Panc1 (cell line): ENCODE data around the gene ADAMTS4. TPM values are rescaled to one million over a fixed set of nuclear protein-coding genes. Genes with fewer than 3 reads are reported as not detected.

Experiments used
- ATAC-seq: fragments of 200-7000 bp; cut with Tn5 transposase; 2 replicates; pipeline ENCODE4 v1.9.1; 2020; ENCODE audit warnings: mild to moderate bottlenecking, moderate library complexity
- BruUV-seq: library from RNA; stranded (reverse); fragments of 400-500 nt; replicated peaks from 2 replicates; lab custom pipeline; 2021; lab: Mats Ljungman, UMichigan
- CTCF ChIA-PET: fragments of 300-600 bp; sonication (Branson Sonifier 250); formaldehyde crosslinking; loops from one replicate; lab custom pipeline; 2022; ENCODE audit warnings: antibody characterized with exemption; lab: Charles Lee
- POLR2A ChIA-PET: fragments of 300-600 bp; sonication (Branson Sonifier 250); formaldehyde crosslinking; loops from one replicate; lab custom pipeline; 2022; ENCODE audit warnings: antibody characterized with exemption; lab: Charles Lee
- DNase-seq: peaks from one replicate; pipeline ENCODE4 v3.0.0-alpha.2; 2010; ENCODE audit warnings: low read depth, low spot score
- H3K27ac ChIP-seq: 2 replicates; pipeline ENCODE4 v1.5.1; 2011; ENCODE audit warnings: mild to moderate bottlenecking, low read length, inconsistent platforms
- H3K27me3 ChIP-seq: fragments of 200-500 bp; sonication (Bioruptor generic); 2 replicates; pipeline ENCODE4 v1.6.0; 2014; ENCODE audit warnings: low read length, inconsistent platforms; ENCODE audit not compliant: control insufficient read depth, insufficient read depth
- H3K36me3 ChIP-seq: fragments of 200-500 bp; sonication (Bioruptor generic); 2 replicates; pipeline ENCODE4 v1.5.1; 2014; ENCODE audit warnings: inconsistent platforms, mild to moderate bottlenecking, low read length, moderate library complexity; ENCODE audit not compliant: control insufficient read depth, insufficient read depth
- H3K4me1 ChIP-seq: 2 replicates; pipeline ENCODE4 v1.5.1; 2011; ENCODE audit warnings: inconsistent platforms, mild to moderate bottlenecking, low read length, moderate library complexity; ENCODE audit not compliant: control insufficient read depth, insufficient read depth
- H3K4me3 ChIP-seq, 2 experiments: 2 replicates each; pipeline ENCODE4 v1.5.1; 2011 to 2012; ENCODE audit warnings: low read depth in 2 of 2, low read length in 2 of 2, mild to moderate bottlenecking in 2 of 2, inconsistent platforms in 1 of 2, moderate library complexity in 1 of 2
- H3K9me3 ChIP-seq: fragments of 200-500 bp; sonication (Bioruptor generic); 2 replicates; pipeline ENCODE4 v1.5.1; 2014; ENCODE audit warnings: low read depth, mild to moderate bottlenecking, inconsistent platforms, low read length, moderate library complexity; ENCODE audit not compliant: control insufficient read depth, insufficient read depth
- CTCF ChIP-seq: fragments of 450-650 bp; IDR thresholded peaks from 2 replicates; pipeline ENCODE4 v1.5.1; 2017; ENCODE audit warnings: mild to moderate bottlenecking
- POLR2AphosphoS5 ChIP-seq: IDR thresholded peaks from 2 replicates; pipeline ENCODE4 v1.6.1; 2012; ENCODE audit warnings: mild to moderate bottlenecking, low read depth, low read length, moderate library complexity
- REST ChIP-seq, 2 experiments: IDR thresholded peaks; 2 replicates each; pipeline ENCODE4 v1.6.1; 2011 to 2012; ENCODE audit warnings: low read depth in 2 of 2, control low read depth in 1 of 2, low read length in 1 of 2, mild to moderate bottlenecking in 1 of 2, moderate library complexity in 1 of 2; ENCODE audit not compliant: insufficient read depth in 1 of 2
- SIN3A ChIP-seq: IDR thresholded peaks from 2 replicates; pipeline ENCODE4 v1.6.1; 2012; ENCODE audit warnings: low read depth, mild to moderate bottlenecking, low read length, moderate library complexity, borderline replicate concordance; ENCODE audit not compliant: insufficient read depth
- TCF7L2 ChIP-seq: IDR thresholded peaks from 2 replicates; pipeline ENCODE4 v1.6.1; 2011; ENCODE audit warnings: mild to moderate bottlenecking, low read depth, low read length, inconsistent platforms
- in situ Hi-C: cut with HindIII; loops from 2 replicates; pipeline ENCODE4 v1.10.0; 2016; ENCODE audit warnings: low sequenced_read_pairs, low pct_unique_long_range_greater_than_20kb
- intact Hi-C: fragments of 100-400 bp; cut with micrococcal nuclease; formaldehyde crosslinking; loops from one replicate; pipeline ENCODE4 v1.10.0; 2022; ENCODE audit not compliant: unreplicated experiment
- total RNA-seq: library from RNA; stranded (reverse); gene quantifications from one replicate; pipeline ENCODE4 v1.2.1, GENCODE V29; 2021; ENCODE audit not compliant: unreplicated experiment

Gene ADAMTS4
- total RNA-seq, 1 experiment from 2014 or later = 0.26 TPM

GRCh38 chr1:161242313-161242712, 43.5 kb upstream of the ADAMTS4 start:
- Histone ChIP-seq H3K9me3 (no peaks in the 10 kb centered on the region), H3K27me3 (no peaks in the 10 kb centered on the region), H3K27ac (no peak overlapping the region), H3K4me3 (no peak overlapping the region), H3K4me1 (no peaks in the 10 kb centered on the region), H3K36me3 (no peaks in the 10 kb centered on the region)
- ChIA-PET CTCF (no interaction called here), POLR2A (no interaction called here)
- no peak for ATAC-seq
- no peak for DNase-seq
- TF ChIP-seq CTCF (no peak), POLR2AphosphoS5 (no peak), TCF7L2 (no peak), REST (IDR thresholded peaks at IDR 0.05; ENCODE audit: insufficient read depth in 1 of 2, low read depth in 2 of 2, low read length in 1 of 2) (no peak), SIN3A (no peak)
- BruUV-seq = no TSS peak
- in situ Hi-C loops (no loop called here), intact Hi-C loops (no loop called here)

GRCh38 chr1:161241682-161242081, 42.8 kb upstream of the ADAMTS4 start:
- Histone ChIP-seq H3K36me3 (no peaks in the 10 kb centered on the region), H3K9me3 (no peaks in the 10 kb centered on the region), H3K4me3 (no peak overlapping the region), H3K4me1 (no peaks in the 10 kb centered on the region), H3K27ac (no peak overlapping the region), H3K27me3 (no peaks in the 10 kb centered on the region)
- in situ Hi-C loops (no loop called here), intact Hi-C loops (no loop called here)
- CTCF ChIA-PET = no interaction called here
- POLR2A ChIA-PET = no interaction called here
- no TSS peak for BruUV-seq
- no peak for DNase-seq
- ATAC-seq = no peak
- TF ChIP-seq CTCF = no peak
- no peak for TF ChIP-seq TCF7L2
- TF ChIP-seq POLR2AphosphoS5 = no peak
- no peak for TF ChIP-seq SIN3A
- no peak for TF ChIP-seq REST (IDR thresholded peaks at IDR 0.05; ENCODE audit: insufficient read depth in 1 of 2, low read depth in 2 of 2, low read length in 1 of 2)
